H7 (cell line): ENCODE measurements around the gene MYO16. TPM values are rescaled to one million over a fixed set of nuclear protein-coding genes. Genes with fewer than 3 reads are reported as not detected.

ENCODE experiments used
- DNase-seq: peaks from one replicate; pipeline ENCODE4 v3.0.0; 2012
- H3K27me3 ChIP-seq: 2 replicates; pipeline ENCODE4 v1.6.0; 2011; ENCODE audit warnings: mild to moderate bottlenecking, low read length; ENCODE audit not compliant: control insufficient read depth, insufficient read depth
- H3K36me3 ChIP-seq: replicated peaks from 2 replicates; pipeline ENCODE4 v1.5.1; 2011; ENCODE audit warnings: low read length; ENCODE audit not compliant: control insufficient read depth, insufficient read depth
- H3K4me3 ChIP-seq: 2 replicates; pipeline ENCODE4 v1.5.1; 2011; ENCODE audit warnings: low read depth, mild to moderate bottlenecking, control low read depth, low read length, moderate library complexity; ENCODE audit not compliant: insufficient read depth
- total RNA-seq: library from RNA; depleted of rRNA; stranded (reverse); fragments of >200 nt; shearing (Covaris generic); gene quantifications from 2 replicates; pipeline ENCODE4 v1.2.3, GENCODE V29; 2014

Gene MYO16
- total RNA-seq, 1 experiment from 2014 or later = 0.03 TPM

DNA sequence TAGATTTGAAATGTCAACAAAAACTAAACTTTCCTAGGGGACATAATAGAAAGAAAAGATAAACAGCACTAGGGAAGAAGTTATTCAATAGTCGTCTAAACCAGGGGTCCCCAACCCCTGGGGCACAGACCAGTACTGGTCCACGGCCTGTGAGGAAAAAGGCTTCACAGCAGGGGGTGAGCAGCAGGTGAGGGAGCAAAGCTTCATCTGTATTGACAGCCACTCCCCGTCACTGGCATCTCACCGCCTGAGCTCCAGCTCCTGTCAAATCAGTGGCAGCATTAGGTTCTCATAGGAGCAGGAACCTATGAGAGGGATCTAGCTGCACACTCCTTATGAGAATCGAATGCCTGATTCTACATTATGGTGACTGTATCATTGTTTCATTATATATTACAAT, 382.7 kb downstream of the MYO16 start:
- no peak overlapping the region for H3K4me3 ChIP-seq
- no peak for DNase-seq
- H3K36me3 ChIP-seq = no peaks in the 10 kb centered on the region
- H3K27me3 ChIP-seq = no peaks in the 10 kb centered on the region

DNA sequence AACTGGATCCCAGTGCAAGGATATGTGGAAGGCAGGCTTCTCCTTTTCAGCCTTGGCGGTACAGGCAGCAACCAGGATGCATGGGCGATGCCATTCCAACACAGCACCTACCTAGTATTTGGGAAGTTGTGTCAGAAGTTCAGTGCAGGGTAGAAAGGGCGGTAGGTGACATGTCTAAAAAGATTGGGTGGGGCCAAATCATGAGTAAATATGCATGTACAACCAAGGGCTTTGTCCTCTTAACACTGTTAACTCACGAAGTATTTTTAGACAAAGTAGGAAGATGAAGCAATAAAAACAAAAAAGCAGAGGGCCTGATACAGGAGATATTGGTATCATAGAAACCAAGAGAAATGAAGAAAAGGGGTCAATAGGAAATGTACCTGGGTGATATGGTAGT, 392.1 kb downstream of the MYO16 start:
- no peak overlapping the region for H3K4me3 ChIP-seq
- H3K36me3 ChIP-seq = no peaks in the 10 kb centered on the region
- H3K27me3 ChIP-seq = no peaks in the 10 kb centered on the region
- no peak for DNase-seq

DNA sequence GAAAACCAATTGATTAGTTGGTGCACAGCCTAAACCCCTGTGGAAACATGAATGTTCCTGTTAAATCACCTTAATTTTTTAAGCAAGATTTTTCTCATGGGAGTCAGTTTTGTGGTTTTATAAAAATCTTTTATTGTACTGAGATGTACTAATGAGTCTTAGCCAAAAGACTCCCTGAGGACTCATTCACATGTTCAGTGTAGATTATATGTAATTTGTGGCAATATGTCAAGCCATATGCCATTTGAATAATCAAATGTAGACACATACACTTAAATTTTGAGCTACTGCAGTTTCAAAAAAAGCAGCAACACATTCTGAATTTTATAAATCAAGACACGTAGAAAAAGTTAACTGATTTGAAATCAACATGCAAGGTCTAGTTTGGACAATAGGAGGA, 395.2 kb downstream of the MYO16 start:
- H3K27me3 ChIP-seq = no peaks in the 10 kb centered on the region
- DNase-seq = no peak
- no peak overlapping the region for H3K4me3 ChIP-seq

DNA sequence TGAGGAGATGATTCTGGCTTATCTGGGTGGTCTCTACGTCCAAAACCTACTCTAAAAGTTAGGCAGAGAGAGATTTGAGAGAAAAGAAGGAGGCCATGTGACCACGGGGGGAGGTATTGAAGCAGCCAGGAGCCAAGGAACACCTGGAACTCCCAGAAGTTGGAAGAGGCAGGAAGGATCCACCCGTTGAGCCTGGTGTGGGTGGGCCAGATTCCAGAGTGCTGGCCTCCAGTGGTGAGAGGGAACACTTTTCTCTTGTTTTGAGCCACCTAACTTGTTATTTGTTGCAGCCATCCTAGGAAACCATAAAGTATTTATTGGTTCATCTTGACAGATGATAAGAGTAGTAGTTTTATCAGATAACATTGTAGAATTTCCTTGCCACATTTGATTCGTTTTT, 396.9 kb downstream of the MYO16 start:
- no peak for DNase-seq
- Histone ChIP-seq H3K27me3 (no peaks in the 10 kb centered on the region), H3K36me3 (no peaks in the 10 kb centered on the region), H3K4me3 (no peak overlapping the region)

More for the DNA sequence above, 395.2 kb downstream of the MYO16 start:
- no peaks in the 10 kb centered on the region for H3K36me3 ChIP-seq

DNA sequence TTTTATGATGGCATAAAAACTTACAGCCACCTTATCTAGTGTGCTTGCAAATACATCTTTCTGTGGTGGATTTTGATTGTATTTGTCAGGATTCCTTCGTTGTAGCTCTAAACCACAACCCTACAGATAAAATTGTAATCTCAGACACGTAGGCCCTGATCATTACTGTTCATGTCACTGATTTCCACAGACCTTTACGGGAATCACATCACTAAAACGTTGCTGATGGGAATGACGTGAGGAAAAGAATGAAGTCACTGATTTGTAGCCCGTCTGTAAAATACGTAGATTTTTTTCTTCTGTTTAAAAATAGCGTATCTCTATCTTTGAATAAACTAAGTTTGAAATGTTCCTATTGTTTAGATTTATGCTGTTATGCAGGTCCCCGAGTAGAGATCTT, 399.2 kb downstream of the MYO16 start:
- no peak for DNase-seq
- Histone ChIP-seq H3K27me3 (no peaks in the 10 kb centered on the region), H3K4me3 (no peak overlapping the region), H3K36me3 (no peaks in the 10 kb centered on the region)

DNA sequence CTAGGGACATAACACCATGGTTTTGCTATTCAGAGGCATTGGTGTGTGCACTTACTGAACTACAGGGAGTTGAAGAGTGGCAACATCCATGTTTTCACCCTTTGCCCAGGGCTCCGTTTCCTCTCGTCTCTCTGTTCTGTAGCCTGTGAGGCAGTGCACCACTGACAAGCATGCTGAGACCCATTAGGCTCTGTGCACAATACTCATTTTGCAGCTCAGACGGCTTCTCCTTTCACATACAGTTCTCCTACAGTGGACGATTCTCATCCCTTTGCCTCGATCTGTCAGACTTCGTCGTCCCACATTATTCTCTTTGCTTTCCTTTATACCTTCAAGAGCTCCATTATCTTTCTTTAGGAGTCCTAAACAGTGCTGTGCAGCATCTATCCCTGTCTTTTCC, 403.7 kb downstream of the MYO16 start:
- Histone ChIP-seq H3K36me3 (no peaks in the 10 kb centered on the region), H3K27me3 (no peaks in the 10 kb centered on the region), H3K4me3 (no peak overlapping the region)
- no peak for DNase-seq

DNA sequence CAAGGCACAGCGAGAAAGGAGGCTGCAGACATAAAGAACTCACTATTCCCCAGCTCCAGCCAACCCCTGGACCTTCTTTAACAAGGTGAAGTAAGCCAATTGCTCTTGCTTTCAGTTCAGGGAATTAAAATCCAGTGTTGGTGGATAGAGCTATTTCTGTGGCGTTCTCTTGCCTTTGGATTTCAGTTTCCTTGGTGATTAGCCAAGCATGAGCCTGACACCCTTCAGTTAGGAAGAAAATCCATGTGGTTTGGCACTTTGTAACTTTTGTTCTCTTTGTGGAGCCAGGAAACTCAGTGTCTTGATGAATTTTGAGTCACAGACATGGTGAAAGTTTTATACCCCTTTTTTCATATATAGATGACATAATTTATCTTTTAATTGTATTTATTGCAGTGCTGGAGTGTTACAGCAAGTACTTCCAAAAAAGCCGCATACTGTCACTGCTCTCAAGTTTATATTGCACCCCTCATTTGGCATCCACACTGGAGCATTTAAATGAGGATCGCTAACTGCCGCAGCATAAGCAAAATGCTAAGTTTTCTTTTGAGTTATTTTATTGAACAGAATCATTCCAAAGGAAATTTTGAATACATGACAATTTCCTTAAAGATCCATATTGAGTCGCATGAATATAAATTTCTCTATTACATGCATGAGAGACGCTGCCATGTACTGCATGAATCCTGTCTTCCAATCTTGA, 406.8 kb downstream of the MYO16 start:
- H3K27me3 ChIP-seq = no peaks in the 10 kb centered on the region
- no peak for DNase-seq
- no peak overlapping the region for H3K4me3 ChIP-seq
- H3K36me3 ChIP-seq = no peaks in the 10 kb centered on the region

DNA sequence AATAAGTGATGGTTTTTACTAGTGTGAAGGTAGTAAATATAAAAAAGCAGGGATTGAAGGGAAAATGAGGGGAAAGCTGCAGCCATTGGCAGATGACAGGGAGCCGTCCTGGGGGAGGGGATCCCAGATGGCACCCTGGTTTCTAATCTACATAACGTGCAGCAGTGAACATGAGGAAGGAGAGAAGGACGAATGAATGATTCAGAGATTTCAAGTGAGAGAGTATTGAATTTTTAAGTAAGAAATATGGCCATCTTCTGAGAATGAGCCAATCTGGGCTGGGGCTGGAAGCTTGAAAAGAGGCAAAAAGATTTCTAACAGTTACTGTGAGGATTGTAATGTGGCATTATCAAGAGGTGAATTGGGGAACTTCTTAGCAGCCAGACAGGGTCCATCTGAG, 414.2 kb downstream of the MYO16 start:
- DNase-seq = no peak
- Histone ChIP-seq H3K36me3 (no peaks in the 10 kb centered on the region), H3K4me3 (no peak overlapping the region), H3K27me3 (no peaks in the 10 kb centered on the region)

DNA sequence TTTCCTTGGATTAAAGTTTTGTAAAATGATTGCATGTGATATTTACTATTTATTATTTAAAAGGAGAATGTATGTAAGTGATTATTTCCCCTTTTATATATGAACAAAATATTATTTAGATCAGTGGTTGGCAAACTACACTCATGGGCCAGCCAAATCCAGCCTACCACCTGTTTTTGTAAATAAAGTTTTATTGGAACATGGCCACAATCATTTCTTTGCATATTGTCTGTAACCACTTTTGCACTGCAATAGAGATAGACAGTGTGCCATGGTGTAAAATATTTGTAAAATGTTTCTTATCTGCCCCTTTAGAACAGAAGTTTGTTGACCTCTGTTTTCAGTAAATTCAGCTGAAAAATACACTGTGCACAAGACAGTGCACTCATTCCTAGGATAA, 426.4 kb downstream of the MYO16 start:
- no peak for DNase-seq
- H3K36me3 ChIP-seq = no peaks in the 10 kb centered on the region
- H3K27me3 ChIP-seq = no peaks in the 10 kb centered on the region
- no peak overlapping the region for H3K4me3 ChIP-seq

DNA sequence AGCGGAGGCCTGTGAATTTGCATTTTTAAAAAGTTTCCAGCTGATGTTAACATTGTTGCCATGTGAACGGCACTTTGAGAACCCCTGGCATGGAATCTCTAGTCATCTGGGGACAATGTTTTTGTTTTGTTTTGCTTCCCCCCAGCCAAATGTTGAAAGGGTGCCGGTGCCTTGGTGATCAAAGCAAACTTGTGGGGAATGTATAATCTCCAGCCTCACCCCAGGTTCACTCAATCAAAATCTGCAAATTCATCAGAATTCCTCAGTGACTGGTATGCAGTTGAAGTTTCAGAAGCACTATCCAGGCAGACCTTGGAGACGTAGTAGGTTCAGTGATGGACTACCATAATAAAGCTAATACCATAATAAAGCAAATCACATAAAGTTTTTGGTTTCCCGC, 428.7 kb downstream of the MYO16 start:
- DNase-seq = no peak

DNA sequence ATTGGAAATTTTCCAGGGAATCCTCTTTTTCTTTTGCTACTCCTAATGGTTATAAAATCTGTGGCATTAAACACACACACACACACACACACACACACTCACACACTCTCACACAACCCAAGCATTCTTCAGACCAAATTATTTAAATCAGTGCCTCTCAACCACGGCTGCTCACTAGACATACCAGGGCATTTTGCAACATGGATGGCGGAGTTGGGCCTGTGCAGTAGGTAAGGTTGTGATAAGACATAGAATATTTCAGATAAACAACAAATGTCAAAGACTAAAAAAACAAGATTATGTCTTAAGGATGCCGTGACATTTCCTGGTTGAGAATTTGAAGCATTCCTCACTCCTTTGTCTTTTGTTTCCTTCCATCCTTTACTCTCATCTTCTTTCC, 443.1 kb downstream of the MYO16 start:
- Histone ChIP-seq H3K36me3 (no peaks in the 10 kb centered on the region), H3K27me3 (no peaks in the 10 kb centered on the region), H3K4me3 (no peak overlapping the region)
- DNase-seq = no peak

More for the DNA sequence above, 428.7 kb downstream of the MYO16 start:
- Histone ChIP-seq H3K27me3 (no peaks in the 10 kb centered on the region), H3K4me3 (no peak overlapping the region), H3K36me3 (no peaks in the 10 kb centered on the region)

DNA sequence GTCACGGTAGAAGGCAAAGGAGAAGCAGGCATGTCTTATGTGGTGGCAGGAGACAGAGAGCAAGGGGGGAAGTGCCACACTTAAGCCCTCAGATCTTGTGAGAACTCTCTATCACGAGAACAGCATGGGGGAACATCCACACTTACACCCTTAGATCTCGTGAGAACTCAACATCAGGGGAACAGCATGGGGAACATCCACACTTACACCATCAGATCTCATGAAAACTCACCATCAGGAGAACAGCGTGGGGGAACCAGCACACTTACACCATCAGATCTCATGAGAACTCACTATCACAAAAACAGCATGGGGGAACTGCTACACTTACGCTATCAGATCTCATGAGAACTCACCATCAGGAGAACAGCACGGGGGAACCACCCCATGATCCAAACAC, 445.0 kb downstream of the MYO16 start:
- no peak for DNase-seq

DNA sequence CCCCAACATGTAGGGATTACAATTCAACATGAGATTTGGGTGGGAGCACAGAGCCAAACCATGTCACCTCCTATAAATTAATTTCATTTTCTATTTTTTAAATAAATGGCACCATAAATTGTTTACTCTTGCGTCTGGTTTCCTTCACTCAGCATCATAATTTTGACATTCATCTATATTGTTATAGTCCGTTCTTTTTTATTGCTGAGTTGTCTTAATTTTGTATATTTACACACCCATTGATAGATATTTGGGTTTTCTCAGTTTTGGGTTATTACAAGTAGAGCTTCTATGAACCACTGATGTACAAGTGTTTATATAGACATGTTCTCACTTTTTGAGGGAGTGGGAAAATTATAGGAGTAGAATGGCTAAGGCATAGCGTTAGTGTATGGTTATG, 445.4 kb downstream of the MYO16 start:
- Histone ChIP-seq H3K36me3 (no peaks in the 10 kb centered on the region), H3K27me3 (no peaks in the 10 kb centered on the region), H3K4me3 (no peak overlapping the region)
- no peak for DNase-seq

More for the DNA sequence above, 445.0 kb downstream of the MYO16 start:
- Histone ChIP-seq H3K27me3 (no peaks in the 10 kb centered on the region), H3K36me3 (no peaks in the 10 kb centered on the region), H3K4me3 (no peak overlapping the region)

DNA sequence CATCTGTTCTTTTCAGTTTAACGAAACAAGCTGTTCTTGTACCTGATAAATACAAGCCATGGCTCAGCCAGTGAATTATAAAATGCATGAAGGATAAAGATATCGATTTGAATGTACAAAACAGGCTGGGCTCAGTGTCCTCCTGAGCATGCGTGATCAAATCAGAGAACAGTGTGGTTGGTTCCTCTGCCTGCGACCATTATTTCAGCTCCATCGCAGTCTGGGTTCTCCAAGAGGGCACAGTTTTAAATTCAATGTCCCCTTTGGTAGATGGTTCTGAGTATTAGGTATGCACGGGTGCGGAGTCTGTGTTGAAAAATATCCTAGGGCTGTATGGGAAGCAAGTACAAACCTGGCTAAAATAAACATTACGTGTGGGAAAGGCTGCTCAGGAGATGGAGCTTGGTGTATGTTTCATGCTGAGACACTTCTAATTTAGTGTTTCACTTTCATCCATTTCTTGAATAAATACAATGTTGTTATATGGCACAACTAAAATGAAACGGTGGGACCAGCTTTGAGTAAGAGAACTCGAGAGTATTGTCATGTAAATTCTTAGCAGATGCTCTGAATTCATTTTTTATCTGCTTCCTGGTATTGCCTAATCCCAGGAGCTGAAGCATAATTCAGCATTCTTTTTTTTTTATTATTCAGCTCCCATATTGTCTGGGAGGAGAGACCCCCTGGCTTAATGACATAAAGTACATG, 458.7 kb downstream of the MYO16 start:
- H3K27me3 ChIP-seq = no peaks in the 10 kb centered on the region
- no peaks in the 10 kb centered on the region for H3K36me3 ChIP-seq
- no peak overlapping the region for H3K4me3 ChIP-seq
- DNase-seq = no peak

DNA sequence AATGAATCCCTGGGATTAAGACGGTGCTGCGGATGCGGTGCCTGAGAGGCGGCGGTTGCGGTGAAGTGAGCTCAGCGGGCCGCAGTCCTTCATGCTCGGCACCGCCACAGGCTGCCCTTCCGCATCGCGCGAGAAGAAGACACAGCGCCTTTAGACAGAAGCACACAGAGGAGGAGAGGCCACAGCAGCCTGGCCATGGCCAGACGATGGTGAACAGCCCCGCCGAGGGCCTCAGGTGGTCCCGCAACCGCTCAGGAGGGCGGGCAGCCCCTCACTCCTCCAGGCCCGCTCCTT, 459.2 kb downstream of the MYO16 start:
- H3K4me3 ChIP-seq = no peak overlapping the region
- H3K27me3 ChIP-seq = no peaks in the 10 kb centered on the region
- H3K36me3 ChIP-seq = no peaks in the 10 kb centered on the region
- peak; percentile 32 for DNase-seq
